ENCODE results near the gene SH2D3A.
A peak's percentile ranks its signal among the peaks of the same experiment; 100 is the strongest.

Gene SH2D3A

GRCh38 chr19:6735181-6735911 lies 31.9 kb downstream of the SH2D3A start:
- no peak for DNase-seq (ENCODE audit: low read depth in 2 of 2)
- H3K4me3 ChIP-seq (replicated peaks in 1 of 2; ENCODE audit: low read depth in 2 of 2, low read length in 2 of 2), result peak overlapping the region; percentile 85 to 91
- no peak for TF ChIP-seq CTCF (IDR thresholded peaks at IDR 0.05; ENCODE audit: low read depth, low read length)

- H3K4me3 ChIP-seq (replicated peaks in 1 of 2; ENCODE audit: low read depth in 2 of 2, low read length in 2 of 2), result no peak overlapping the region
- no peak for TF ChIP-seq CTCF (IDR thresholded peaks at IDR 0.05; ENCODE audit: low read depth, low read length)
- DNase-seq (ENCODE audit: low read depth in 2 of 2), result no peak
These were observed 33.0 kb downstream of the SH2D3A start for GRCh38 chr19:6734096-6734696.

GRCh38 chr19:6733338-6734095 lies 33.7 kb downstream of the SH2D3A start:
- H3K4me3 ChIP-seq (replicated peaks in 1 of 2; ENCODE audit: low read depth in 2 of 2, low read length in 2 of 2), result no peak overlapping the region
- no peak for DNase-seq (ENCODE audit: low read depth in 2 of 2)
- TF ChIP-seq CTCF (IDR thresholded peaks at IDR 0.05; ENCODE audit: low read depth, low read length), result peak; percentile 44

- no peak overlapping the region for H3K4me3 ChIP-seq (replicated peaks in 1 of 2; ENCODE audit: low read depth in 2 of 2, low read length in 2 of 2)
- no peak for TF ChIP-seq CTCF (IDR thresholded peaks at IDR 0.05; ENCODE audit: low read depth, low read length)
- DNase-seq (ENCODE audit: low read depth in 2 of 2), result no peak
These were observed 34.4 kb downstream of the SH2D3A start for GRCh38 chr19:6732803-6733337.

GRCh38 chr19:6731822-6732221 lies 35.4 kb downstream of the SH2D3A start:
- DNase-seq (ENCODE audit: low read depth in 2 of 2), result no peak
- TF ChIP-seq CTCF (IDR thresholded peaks at IDR 0.05; ENCODE audit: low read depth, low read length), result no peak
- H3K4me3 ChIP-seq (replicated peaks in 1 of 2; ENCODE audit: low read depth in 2 of 2, low read length in 2 of 2), result no peak overlapping the region

GRCh38 chr19:6730941-6731670 lies 36.1 kb downstream of the SH2D3A start:
- no peak for TF ChIP-seq CTCF (IDR thresholded peaks at IDR 0.05; ENCODE audit: low read depth, low read length)
- no peak overlapping the region for H3K4me3 ChIP-seq (replicated peaks in 1 of 2; ENCODE audit: low read depth in 2 of 2, low read length in 2 of 2)

More at GRCh38 chr19:6730941-6731670, 36.1 kb downstream of the SH2D3A start:
- no peak for DNase-seq (ENCODE audit: low read depth in 2 of 2)

Measured in cardiac fibroblast (primary cell).